GM23338 (cell line): ENCODE results near the gene RAB3B.

ENCODE experiments used
- CTCF ChIP-seq, 2 experiments: fragments of 200-600 bp in 1 of 2; sonication (generic) in 1 of 2; conservative IDR thresholded peaks; 2 replicates each; pipeline versions ENCODE4 v1.5.1 to v1.6.1; 2016 to 2017; ENCODE audit warnings: antibody characterized with exemption in 2 of 2, low read depth in 2 of 2, mild to moderate bottlenecking in 2 of 2, moderate library complexity in 1 of 2
- EZH2 ChIP-seq: fragments of 200-600 bp; sonication (generic); IDR thresholded peaks from one replicate; pipeline ENCODE4 v1.8.0; 2017; ENCODE audit warnings: antibody characterized with exemption, mild to moderate bottlenecking, low read depth; ENCODE audit not compliant: unreplicated experiment
- POLR2AphosphoS5 ChIP-seq: IDR thresholded peaks from 2 replicates; pipeline ENCODE4 v1.6.1; 2016; ENCODE audit warnings: antibody characterized with exemption, low read depth

- TF ChIP-seq CTCF (conservative IDR thresholded peaks at IDR 0.05; ENCODE audit: low read depth in 2 of 2) (no peak), EZH2 (no peak), POLR2AphosphoS5 (no peak)
Measured at GRCh38 chr1:51966559-51966958, 23.9 kb downstream of the RAB3B start.
